HepG2 (cell line): ENCODE data around the gene C2. TPM values are rescaled to one million over a fixed set of nuclear protein-coding genes. Genes with fewer than 3 reads are reported as not detected.

Experiments
- FOSL2 ChIP-seq: sonication (generic); formaldehyde crosslinking; IDR thresholded peaks from 2 replicates; pipeline ENCODE4 v1.4.0; 2020; ENCODE audit warnings: missing genetic modification reagents
- FOXP1 ChIP-seq, 2 experiments: fragments of 450-650 bp in 1 of 2; IDR thresholded peaks; 2 replicates each; pipeline ENCODE4 v1.6.1; 2017 to 2018; ENCODE audit warnings: antibody characterized with exemption in 1 of 2
- GATAD1 ChIP-seq: IDR thresholded peaks from 2 replicates; pipeline ENCODE4 v1.6.1; 2016; ENCODE audit warnings: missing genetic modification reagents, missing compliant biosample characterization
- KLF9 ChIP-seq: IDR thresholded peaks from 2 replicates; pipeline ENCODE4 v1.6.1; 2016; ENCODE audit warnings: low read depth
- MLLT10 ChIP-seq: sonication (generic); formaldehyde crosslinking; IDR thresholded peaks from 2 replicates; pipeline ENCODE4 v1.4.0; 2020; ENCODE audit warnings: missing genetic modification reagents
- MTF1 ChIP-seq: sonication (generic); formaldehyde crosslinking; IDR thresholded peaks from 2 replicates; pipeline ENCODE4 v1.5.0; 2020; ENCODE audit warnings: missing genetic modification reagents
- PITX1 ChIP-seq: sonication (generic); formaldehyde crosslinking; IDR thresholded peaks from 2 replicates; pipeline ENCODE4 v1.5.1; 2020; ENCODE audit warnings: mild to moderate bottlenecking, missing genetic modification reagents
- ZNF232 ChIP-seq: sonication (generic); formaldehyde crosslinking; IDR thresholded peaks from 2 replicates; pipeline ENCODE4 v1.4.0; 2020; ENCODE audit warnings: missing genetic modification reagents, borderline replicate concordance
- ZNF30 ChIP-seq: sonication (generic); formaldehyde crosslinking; IDR thresholded peaks from 2 replicates; pipeline ENCODE4 v1.5.0; 2020; ENCODE audit warnings: mild to moderate bottlenecking, missing genetic modification reagents
- ZNF577 ChIP-seq: sonication (generic); formaldehyde crosslinking; IDR thresholded peaks from 2 replicates; pipeline ENCODE4 v1.4.0; 2020; ENCODE audit warnings: mild to moderate bottlenecking, low read depth, missing genetic modification reagents, borderline replicate concordance
- ZNF782 ChIP-seq: sonication (generic); formaldehyde crosslinking; IDR thresholded peaks from 2 replicates; pipeline ENCODE4 v1.4.0; 2020; ENCODE audit warnings: missing genetic modification reagents, mild to moderate bottlenecking, borderline replicate concordance
- polyA plus RNA-seq, 8 experiments: library from polyadenylated mRNA; depleted of rRNA in 3 of 8; stranded (reverse) in 7 of 8; unstranded in 1 of 8; fragments of >200 nt; fragmentation: Illumina TruSeq in 4 of 8; extraction: Trizol in 4 of 8; gene quantifications; 2 replicates each; pipeline versions ENCODE4 v1.2.1 to v1.2.3, GENCODE V29; 2011 to 2016; ENCODE audit warnings: low read depth in 4 of 8, missing spikeins in 1 of 8, mixed read lengths in 1 of 8; ENCODE audit not compliant: insufficient read depth in 1 of 8
- total RNA-seq, 5 experiments: library from RNA; depleted of rRNA; stranded (reverse); fragments of >200 nt; fragmentation: Illumina TruSeq; extraction: Trizol; gene quantifications; 2 replicates each; pipeline ENCODE4 v1.2.3, GENCODE V29; 2016; ENCODE audit warnings: low read depth in 1 of 5
- TF ChIP-seq, protein P1 (sequence below): sonication (generic); formaldehyde crosslinking; IDR thresholded peaks from 2 replicates; pipeline ENCODE4 v1.4.0; 2020; ENCODE audit warnings: mild to moderate bottlenecking, missing genetic modification reagents
- TF ChIP-seq, protein P2 (sequence below): sonication (generic); formaldehyde crosslinking; IDR thresholded peaks from 2 replicates; pipeline ENCODE4 v1.5.0; 2020; ENCODE audit warnings: missing genetic modification reagents, mild to moderate bottlenecking, borderline replicate concordance
- TF ChIP-seq, protein P3 (sequence below): sonication (generic); formaldehyde crosslinking; IDR thresholded peaks from 2 replicates; pipeline ENCODE4 v1.4.0; 2020; ENCODE audit warnings: missing genetic modification reagents, borderline replicate concordance
- TF ChIP-seq, protein P4 (sequence below): sonication (generic); formaldehyde crosslinking; IDR thresholded peaks from 2 replicates; pipeline ENCODE4 v1.5.1; 2020; ENCODE audit warnings: mild to moderate bottlenecking, missing genetic modification reagents, moderate library complexity
- TF ChIP-seq, protein P5 (sequence below): sonication (generic); formaldehyde crosslinking; IDR thresholded peaks from 2 replicates; pipeline ENCODE4 v1.4.0; 2020; ENCODE audit warnings: missing genetic modification reagents

Gene C2
- total and polyA plus RNA-seq, 2 of the 13 experiments (the other 11 are each of a cell fraction or from before 2014, with no cell fraction given): 165 to 307 TPM

DNA sequence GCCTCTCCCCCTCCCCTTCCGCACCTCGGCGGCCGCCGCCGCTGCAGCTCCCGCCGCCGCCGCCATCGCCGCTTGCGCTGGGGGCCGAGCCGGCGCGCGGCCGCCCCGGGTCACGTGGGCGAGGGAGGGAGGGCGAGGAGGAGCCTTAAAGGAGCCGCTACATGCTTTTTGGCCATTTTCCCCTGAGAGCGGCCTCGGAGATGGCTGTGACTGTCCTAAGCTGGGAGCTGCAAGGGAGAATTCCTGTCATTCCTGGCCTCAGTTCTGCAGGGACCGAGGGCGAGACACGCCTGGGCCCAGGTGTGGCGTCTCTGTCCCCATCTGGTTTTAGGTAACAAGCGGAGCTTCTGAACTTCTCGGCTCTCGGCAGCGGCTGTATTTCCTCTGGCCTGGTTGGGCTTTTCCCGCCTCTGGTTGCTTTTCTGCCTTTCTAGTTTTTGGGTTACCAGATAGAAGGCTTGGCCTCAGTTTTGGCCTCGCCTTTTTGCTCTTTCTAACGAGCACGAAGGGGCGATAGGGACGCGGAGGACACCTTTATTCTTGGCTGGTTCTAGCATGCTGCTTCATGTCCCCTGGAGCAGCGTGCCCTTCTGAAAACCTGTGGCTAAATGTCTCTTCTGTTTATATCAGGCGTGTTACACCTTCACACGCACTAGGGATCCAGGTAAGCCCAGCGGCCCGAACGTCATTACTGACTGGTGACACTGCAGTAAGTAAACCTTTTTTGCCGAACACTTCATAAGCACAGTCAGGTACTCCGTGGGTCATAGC lies 29.7 kb upstream of the C2 start, which contains the start of gene EHMT2 (continued):
- 0 out of 2 replicates have a peak, but pooled peaks have one; percentile 1 for TF ChIP-seq FOSL2 (CRISPR knock-in tag)
- TF ChIP-seq MTF1: no peak
- TF ChIP-seq PITX1 (CRISPR knock-in tag): peak; percentile 51; the same call in 1 of the 2 replicates
- no peak for TF ChIP-seq ZNF782
- TF ChIP-seq ZNF30 (CRISPR knock-in tag): no peak
- TF ChIP-seq, protein P1, sequence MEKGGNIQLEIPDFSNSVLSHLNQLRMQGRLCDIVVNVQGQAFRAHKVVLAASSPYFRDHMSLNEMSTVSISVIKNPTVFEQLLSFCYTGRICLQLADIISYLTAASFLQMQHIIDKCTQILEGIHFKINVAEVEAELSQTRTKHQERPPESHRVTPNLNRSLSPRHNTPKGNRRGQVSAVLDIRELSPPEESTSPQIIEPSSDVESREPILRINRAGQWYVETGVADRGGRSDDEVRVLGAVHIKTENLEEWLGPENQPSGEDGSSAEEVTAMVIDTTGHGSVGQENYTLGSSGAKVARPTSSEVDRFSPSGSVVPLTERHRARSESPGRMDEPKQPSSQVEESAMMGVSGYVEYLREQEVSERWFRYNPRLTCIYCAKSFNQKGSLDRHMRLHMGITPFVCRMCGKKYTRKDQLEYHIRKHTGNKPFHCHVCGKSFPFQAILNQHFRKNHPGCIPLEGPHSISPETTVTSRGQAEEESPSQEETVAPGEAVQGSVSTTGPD (CRISPR knock-in tag): no peak
- no peak for TF ChIP-seq MLLT10
- TF ChIP-seq KLF9 (CRISPR knock-in tag): no peak
- TF ChIP-seq ZNF577 (CRISPR knock-in tag): no peak
- TF ChIP-seq ZNF232: no peak
- TF ChIP-seq, protein P2, sequence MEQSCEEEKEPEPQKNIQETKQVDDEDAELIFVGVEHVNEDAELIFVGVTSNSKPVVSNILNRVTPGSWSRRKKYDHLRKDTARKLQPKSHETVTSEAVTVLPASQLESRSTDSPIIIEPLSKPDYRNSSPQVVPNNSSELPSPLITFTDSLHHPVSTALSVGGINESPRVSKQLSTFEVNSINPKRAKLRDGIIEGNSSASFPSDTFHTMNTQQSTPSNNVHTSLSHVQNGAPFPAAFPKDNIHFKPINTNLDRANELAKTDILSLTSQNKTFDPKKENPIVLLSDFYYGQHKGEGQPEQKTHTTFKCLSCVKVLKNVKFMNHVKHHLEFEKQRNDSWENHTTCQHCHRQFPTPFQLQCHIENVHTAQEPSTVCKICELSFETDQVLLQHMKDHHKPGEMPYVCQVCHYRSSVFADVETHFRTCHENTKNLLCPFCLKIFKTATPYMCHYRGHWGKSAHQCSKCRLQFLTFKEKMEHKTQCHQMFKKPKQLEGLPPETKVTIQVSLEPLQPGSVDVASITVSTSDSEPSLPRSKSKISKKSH (CRISPR knock-in tag): peak; percentile 71; the same call in 1 of the 2 replicates
- TF ChIP-seq GATAD1 (CRISPR knock-in tag): no peak
- TF ChIP-seq, protein P3, sequence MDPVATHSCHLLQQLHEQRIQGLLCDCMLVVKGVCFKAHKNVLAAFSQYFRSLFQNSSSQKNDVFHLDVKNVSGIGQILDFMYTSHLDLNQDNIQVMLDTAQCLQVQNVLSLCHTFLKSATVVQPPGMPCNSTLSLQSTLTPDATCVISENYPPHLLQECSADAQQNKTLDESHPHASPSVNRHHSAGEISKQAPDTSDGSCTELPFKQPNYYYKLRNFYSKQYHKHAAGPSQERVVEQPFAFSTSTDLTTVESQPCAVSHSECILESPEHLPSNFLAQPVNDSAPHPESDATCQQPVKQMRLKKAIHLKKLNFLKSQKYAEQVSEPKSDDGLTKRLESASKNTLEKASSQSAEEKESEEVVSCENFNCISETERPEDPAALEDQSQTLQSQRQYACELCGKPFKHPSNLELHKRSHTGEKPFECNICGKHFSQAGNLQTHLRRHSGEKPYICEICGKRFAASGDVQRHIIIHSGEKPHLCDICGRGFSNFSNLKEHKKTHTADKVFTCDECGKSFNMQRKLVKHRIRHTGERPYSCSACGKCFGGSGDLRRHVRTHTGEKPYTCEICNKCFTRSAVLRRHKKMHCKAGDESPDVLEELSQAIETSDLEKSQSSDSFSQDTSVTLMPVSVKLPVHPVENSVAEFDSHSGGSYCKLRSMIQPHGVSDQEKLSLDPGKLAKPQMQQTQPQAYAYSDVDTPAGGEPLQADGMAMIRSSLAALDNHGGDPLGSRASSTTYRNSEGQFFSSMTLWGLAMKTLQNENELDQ (CRISPR knock-in tag): no peak
- TF ChIP-seq FOXP1 (IDR thresholded peaks at IDR 0.05): no peak
- no peak for TF ChIP-seq FOXP1 (CRISPR knock-in tag; IDR thresholded peaks at IDR 0.05)
- TF ChIP-seq, protein P4, sequence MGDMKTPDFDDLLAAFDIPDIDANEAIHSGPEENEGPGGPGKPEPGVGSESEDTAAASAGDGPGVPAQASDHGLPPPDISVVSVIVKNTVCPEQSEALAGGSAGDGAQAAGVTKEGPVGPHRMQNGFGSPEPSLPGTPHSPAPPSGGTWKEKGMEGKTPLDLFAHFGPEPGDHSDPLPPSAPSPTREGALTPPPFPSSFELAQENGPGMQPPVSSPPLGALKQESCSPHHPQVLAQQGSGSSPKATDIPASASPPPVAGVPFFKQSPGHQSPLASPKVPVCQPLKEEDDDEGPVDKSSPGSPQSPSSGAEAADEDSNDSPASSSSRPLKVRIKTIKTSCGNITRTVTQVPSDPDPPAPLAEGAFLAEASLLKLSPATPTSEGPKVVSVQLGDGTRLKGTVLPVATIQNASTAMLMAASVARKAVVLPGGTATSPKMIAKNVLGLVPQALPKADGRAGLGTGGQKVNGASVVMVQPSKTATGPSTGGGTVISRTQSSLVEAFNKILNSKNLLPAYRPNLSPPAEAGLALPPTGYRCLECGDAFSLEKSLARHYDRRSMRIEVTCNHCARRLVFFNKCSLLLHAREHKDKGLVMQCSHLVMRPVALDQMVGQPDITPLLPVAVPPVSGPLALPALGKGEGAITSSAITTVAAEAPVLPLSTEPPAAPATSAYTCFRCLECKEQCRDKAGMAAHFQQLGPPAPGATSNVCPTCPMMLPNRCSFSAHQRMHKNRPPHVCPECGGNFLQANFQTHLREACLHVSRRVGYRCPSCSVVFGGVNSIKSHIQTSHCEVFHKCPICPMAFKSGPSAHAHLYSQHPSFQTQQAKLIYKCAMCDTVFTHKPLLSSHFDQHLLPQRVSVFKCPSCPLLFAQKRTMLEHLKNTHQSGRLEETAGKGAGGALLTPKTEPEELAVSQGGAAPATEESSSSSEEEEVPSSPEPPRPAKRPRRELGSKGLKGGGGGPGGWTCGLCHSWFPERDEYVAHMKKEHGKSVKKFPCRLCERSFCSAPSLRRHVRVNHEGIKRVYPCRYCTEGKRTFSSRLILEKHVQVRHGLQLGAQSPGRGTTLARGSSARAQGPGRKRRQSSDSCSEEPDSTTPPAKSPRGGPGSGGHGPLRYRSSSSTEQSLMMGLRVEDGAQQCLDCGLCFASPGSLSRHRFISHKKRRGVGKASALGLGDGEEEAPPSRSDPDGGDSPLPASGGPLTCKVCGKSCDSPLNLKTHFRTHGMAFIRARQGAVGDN: peak; percentile 57
- TF ChIP-seq, protein P5, sequence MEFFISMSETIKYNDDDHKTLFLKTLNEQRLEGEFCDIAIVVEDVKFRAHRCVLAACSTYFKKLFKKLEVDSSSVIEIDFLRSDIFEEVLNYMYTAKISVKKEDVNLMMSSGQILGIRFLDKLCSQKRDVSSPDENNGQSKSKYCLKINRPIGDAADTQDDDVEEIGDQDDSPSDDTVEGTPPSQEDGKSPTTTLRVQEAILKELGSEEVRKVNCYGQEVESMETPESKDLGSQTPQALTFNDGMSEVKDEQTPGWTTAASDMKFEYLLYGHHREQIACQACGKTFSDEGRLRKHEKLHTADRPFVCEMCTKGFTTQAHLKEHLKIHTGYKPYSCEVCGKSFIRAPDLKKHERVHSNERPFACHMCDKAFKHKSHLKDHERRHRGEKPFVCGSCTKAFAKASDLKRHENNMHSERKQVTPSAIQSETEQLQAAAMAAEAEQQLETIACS (CRISPR knock-in tag): no peak
